COLO668 (cell line): ENCODE results near the gene ASB15.
"Not testable (repeated sequence)": the region's sequence is repeated elsewhere in the genome, so short reads cannot be mapped to it uniquely, and the experiment has no call there.

ENCODE experiments used
- DNase-seq: peaks from one replicate; lab custom pipeline; 2025; ENCODE audit not compliant: unreplicated experiment; lab: John Stamatoyannopoulos, UW

ASB15 gene

GRCh38 chr7:123634011-123634573, 32.5 kb downstream of the ASB15 start:
- not testable (repeated sequence) for DNase-seq

- no peak for DNase-seq
Observed at GRCh38 chr7:123635551-123636359, 34.1 kb downstream of the ASB15 start.

GRCh38 chr7:123637203-123637602, 35.6 kb downstream of the ASB15 start:
- DNase-seq, result no peak

GRCh38 chr7:123637878-123638277, 36.3 kb downstream of the ASB15 start:
- DNase-seq, result no peak

DNA sequence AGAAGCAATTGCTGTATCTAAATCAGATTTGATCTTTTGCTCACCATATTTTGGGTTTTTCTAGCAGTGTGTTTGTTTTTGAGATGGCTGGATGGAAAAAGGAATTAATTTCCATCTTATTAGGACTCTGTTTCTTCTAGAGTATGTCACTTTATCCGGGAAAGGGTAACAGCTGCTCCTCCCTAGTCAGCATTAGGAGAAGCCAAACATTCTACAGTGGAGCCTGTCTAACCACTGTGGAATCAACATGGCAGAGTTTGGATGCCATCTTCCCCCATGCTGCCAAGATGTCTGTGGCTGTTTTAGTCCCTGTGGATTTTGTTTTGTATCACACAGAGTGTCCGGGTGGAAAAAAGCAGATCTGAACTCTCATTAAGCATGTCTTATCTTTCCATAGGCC, 38.0 kb downstream of the ASB15 start:
- DNase-seq, result no peak

- DNase-seq, result no peak
Observed at GRCh38 chr7:123640583-123640982, 39.0 kb downstream of the ASB15 start.

DNA sequence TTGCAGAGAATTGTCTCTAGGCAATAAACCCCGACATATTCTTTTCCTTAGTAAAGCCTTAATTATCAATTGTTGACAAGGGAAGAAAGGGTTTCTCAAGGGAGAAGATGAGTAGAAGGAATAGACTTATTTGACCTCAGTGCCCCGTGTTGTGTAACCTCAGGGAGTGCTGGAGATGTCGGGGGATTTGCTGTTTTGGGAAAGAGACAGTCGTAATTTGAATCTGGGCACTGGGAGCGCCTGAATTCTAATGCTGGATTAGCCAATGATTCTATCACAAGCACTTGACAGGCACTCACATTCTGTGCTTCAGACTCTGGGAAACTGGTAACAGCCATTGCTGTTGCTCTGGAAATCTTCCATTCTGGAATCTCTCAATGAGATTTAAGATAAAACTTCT, 40.3 kb downstream of the ASB15 start:
- DNase-seq, result no peak

DNA sequence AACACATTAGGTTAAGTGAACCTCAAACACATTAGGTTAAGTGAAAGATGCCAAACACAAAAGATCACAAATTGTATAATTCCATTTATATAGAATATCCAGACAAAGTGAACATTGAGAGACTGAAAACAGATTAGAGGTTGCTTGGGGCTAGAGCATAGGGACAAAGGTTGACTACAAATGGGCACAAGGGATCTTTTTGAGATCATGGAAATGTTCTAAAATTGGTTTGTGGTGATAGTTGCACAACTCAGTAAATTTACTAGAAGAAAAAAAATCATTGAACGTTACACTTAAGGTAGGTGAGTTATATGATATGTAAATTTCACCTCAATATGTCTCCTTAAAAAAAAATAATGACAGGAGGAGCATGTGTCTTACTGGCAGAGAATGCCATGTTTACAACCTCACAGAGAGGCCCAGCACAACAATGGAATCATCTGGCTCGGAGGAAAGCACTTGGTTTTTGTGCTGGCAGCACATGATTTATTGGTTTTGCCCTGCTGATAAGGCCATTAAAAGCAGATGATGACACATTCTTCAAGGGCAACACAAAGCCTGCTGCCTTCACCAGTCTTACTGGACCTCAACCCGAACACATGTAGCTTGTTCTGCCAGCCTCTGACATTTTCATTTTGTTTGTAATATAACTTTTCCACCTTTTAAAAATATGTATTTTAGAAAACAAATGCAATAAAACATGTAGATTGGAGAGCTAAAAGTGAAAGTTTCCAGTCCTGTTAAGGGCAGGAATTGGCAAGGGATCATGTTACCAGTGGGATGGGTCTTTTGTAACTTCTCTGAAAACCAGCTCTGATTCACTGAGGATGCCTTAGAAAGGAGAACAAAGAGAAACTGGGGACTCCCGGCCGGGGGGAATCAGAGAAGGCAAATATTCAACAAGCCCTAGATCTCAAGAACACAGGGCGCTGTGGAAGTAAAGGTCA, 42.1 kb downstream of the ASB15 start:
- peak; percentile 68 for DNase-seq

DNA sequence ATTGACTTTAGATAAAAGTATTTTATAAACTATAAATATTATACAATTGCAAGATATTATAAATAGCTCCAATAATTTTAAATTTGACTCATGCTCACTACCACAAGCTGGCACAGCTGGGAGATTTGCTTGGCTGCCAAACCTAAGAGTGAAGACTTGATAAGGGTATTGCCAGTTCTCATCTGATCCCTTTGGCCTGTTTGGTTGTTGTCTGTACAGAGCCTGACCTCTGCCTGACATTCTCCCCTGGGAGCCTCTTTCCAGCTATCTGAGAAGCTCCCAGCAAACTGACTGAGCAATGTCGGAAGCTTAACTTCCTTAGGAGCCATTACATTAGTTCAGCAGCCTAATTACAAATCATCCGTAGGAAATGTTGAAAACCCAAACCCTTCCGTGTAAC, 43.9 kb downstream of the ASB15 start:
- no peak for DNase-seq

DNA sequence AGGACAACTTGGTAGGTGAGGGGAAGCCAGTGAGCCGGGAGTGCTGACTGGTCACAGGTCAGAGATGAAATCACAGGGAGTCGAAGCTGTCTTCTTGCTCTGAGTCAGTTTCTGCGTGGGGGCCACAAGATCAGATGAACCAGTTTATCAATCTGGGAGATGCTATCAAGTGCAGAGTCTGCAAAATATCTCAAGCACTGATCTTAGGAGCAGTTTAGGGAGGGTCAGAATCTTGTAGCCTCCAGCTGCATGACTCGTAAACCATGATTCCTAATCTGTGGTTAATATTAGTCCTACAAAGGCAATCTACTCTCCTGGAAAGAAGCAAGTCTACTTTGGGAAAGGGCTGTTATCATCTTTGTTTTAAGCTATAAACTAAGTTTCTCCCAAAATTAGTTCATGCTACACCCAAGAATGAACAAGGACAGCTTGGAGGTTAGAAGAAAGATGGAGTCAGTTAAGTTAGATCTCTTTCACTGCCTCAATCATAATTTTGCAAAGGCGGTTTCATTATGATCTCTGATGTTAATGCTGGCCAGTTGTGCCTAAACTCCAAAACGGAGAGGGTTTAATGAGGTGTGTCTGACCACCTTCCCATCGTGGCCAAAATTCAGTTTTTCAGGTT, 45.6 kb downstream of the ASB15 start:
- DNase-seq, result no peak

GRCh38 chr7:123649964-123650363, 48.3 kb downstream of the ASB15 start:
- no peak for DNase-seq

DNA sequence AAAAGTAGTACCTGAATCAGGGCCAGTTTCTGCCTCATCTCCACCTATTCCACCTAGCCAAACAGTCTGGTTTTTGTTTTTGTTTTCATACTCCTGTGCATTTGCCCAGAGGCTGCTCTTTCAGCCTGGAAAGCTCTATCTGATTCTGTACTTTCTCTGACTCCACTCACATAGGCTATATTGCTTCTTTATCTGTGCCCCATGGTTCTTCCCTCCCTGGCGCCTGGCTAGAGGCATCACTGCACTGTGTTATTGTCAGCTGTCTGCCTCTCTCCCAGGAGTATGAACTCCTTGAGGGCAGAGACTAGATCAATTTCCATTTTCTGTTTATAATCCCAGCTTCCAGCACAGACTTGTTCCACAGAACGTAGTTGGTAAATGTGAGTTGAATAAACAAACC, 49.0 kb downstream of the ASB15 start:
- DNase-seq, result no peak

DNA sequence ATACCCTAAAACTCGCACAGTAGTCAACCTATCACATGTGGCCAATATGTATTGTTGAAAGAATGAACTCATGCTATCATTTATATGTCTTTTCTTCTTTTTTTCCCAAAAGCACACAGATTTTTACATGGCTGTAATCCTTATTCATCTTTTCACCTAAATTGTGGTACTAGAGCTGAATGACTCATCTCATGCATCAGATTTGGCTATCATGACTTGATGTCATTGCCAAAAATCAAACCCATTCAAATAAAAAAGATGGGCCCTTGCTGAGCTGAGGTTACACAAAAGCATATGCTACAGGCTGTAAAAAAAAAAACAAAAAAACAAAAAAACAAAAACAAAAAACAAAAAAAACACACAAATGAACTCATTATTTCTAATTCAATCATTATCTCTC, 50.8 kb downstream of the ASB15 start:
- no peak for DNase-seq

DNA sequence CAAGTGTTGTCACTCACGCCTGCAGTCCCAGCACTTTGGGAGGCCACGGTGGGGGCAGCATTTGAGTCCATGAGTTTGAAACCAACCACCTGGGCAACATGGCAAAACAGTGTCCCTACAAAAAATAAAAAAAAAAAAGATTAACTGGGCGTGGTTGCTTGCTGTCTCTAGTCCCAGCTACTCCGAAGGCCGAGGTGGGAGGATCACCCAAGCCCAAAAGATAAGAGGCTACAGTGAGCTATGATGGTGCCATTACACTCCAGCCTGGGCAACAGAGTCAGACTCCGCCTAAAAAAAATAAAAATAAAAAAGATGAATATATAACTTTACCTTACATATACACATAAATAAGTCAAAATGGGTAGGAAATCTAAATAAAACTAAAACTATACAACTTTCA, 51.5 kb downstream of the ASB15 start:
- no peak for DNase-seq

GRCh38 chr7:123655614-123656013, 54.0 kb downstream of the ASB15 start, which contains the start of gene LMOD2:
Gene LMOD2, plus strand, starts transcription at chr7:123655866. Its CDS starts 98 bp downstream, at chr7:123655964.
- no peak for DNase-seq

GRCh38 chr7:123656544-123657303, 55.1 kb downstream of the ASB15 start:
- DNase-seq, result no peak

- no peak for DNase-seq
Observed at GRCh38 chr7:123657304-123657685, 55.7 kb downstream of the ASB15 start.

DNA sequence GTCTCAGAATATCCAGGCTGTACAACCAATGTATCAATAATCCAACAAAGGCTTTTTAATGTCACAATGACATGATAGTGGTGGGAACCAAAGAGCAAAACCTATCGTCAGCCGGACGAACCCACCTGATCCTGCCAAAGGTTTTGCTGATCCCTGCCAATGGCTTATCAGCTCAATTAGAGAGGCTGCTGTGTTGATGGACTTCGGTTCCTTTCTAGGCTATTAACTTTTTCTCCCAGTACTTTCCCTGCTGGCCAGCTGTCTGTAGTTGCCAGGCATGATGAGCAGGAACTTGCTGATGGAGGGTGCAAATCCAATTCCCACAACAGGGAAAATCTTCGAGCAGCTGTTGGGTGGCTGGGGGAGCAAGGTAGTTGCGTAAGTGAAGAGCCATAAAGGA, 56.4 kb downstream of the ASB15 start:
- DNase-seq, result no peak

- no peak for DNase-seq
Observed at GRCh38 chr7:123660514-123661354, 59.1 kb downstream of the ASB15 start.

DNA sequence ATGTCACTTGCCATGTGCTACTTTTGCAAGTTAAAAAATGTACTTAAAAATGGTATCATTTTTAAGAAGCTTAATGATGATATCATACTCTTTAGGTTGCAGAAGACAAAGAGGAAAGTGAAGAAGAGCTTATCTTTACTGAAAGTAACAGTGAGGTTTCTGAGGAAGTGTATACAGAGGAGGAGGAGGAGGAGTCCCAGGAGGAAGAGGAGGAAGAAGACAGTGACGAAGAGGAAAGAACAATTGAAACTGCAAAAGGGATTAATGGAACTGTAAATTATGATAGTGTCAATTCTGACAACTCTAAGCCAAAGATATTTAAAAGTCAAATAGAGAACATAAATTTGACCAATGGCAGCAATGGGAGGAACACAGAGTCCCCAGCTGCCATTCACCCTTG, 60.1 kb downstream of the ASB15 start:
- DNase-seq, result no peak
